CD4-positive, alpha-beta T cell treated with Interleukin-12 subunit alpha and Interleukin-12 subunit beta, for 1 hour (primary cell): ENCODE measurements around the gene TBC1D5.

Experiments
- DNase-seq: peaks from one replicate; pipeline ENCODE4 v3.0.0-alpha.2; 2020

The TBC1D5 gene

DNA sequence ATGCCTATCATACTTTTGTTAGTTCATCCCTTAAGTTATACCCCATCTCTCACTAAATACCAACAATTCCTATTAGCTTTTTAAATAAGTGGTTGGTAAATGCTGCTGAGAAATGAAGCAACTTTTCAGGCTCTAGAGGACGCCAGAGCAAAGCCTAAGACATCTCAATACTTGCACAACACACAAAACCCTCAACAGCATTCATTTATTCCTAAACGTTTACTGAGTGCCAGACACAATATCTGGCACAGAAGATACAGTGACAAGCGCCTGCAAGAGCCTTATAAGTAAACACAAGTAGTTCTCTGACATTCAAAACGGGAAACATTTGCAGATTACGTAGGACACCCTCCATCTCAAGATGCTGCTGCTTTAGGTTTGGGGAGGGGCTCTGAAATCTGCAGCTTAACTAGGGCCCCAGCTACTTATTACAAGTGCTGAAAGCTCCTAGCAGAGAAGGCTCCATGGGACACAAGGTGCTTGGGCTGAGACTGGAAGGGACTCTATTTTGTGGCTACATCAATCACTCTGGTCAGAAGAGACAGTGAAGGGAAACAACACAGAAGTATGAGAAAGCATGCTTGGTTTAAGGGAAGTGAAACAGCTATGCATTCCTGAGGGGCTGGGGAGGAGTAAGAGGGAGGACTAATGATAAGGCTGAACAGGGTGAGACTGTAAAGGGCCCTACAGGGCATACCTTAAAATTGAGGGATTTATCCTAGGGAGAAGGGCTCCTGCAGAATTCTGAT lies 546.4 kb downstream of the TBC1D5 start:
- no peak for DNase-seq

DNA sequence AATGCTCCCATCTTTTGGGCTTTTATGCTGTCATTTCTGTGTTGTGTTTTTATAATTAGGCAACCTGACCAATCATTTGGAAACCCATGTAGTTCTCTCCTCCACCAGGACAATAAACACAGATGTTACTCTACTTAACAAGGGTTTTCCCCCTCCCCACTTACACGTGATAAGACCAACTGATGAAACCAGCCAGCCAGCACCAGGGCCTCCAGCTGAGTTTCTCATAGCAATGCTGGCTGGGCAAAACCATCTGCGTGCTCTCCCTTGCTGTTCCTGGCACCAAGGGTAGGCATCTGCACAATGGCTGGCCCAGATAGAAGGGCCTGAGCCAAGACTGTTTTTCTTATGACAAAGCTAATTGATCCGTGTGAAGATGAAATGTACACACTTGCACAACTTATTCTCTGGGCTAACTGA lies 547.2 kb downstream of the TBC1D5 start:
- no peak for DNase-seq

DNA sequence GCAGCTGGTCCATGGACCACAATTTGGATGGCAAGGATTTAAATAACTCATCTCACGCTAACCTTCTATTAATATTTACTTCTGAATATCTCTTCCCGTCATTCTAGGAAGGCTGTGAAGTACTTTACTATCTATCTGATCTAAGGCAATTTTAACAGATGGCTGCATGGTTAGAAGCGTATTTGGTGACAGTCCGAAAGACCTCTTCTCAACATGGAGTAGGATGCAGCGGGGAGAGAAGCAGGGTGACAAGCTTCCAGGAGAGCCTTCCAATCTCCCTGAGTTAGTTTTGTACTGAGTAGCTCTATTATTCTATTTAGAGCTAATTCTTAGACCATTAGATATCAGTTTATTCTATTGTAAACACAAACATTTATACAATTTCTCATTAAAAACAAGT lies 548.3 kb downstream of the TBC1D5 start:
- DNase-seq: no peak

DNA sequence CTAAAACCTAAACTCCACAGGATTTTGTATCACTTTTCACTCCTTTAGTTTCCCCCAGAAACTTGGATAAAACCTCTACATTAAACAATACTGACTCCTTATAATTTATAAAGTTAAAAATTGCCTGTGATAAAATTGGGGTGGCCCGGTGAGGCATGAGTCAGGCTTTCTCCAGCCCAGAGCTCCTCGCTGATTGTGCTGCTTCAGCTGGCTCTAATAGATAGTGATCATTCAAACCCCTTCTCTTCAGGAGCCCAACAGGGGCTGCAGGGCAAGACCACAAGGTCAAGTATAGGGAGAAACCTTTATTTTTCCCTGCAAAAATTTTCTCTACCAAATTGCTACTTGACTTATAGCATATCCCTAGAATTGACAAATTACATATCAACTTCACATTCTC lies 549.4 kb downstream of the TBC1D5 start:
- no peak for DNase-seq

DNA sequence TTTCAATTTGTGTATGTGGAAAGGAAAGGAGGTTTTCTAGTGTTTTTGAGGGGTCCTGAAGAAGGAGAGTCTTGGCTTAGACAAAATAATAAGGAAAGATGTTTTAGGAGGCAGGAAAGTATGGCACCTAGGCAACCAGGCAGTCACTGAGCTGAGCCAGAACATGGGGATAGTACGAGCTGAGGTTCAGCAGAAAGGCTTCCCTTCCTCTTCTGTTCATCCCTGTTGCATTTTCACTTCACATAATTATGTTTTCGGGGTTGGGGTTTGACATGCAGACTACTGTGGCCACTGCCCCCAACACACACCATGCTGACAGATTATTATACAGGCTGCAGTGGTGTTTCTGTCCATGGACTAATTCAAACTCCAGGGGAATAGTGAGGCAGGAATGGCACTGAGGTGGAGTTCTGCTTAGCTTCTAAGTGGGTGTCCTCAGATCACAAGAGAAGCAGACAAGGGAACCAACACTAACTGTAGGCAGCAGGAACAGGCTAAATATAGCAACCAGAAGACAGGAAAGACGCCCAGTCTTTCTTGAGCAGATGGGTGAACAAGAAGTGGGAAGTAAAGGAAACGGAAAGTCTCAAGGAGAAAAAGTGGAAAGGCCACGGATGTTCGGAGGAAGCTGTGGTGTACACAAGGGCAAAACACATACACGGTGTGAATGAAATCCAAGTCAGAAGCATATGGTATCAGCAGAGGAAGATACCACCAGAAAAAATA lies 551.9 kb downstream of the TBC1D5 start:
- no peak for DNase-seq

DNA sequence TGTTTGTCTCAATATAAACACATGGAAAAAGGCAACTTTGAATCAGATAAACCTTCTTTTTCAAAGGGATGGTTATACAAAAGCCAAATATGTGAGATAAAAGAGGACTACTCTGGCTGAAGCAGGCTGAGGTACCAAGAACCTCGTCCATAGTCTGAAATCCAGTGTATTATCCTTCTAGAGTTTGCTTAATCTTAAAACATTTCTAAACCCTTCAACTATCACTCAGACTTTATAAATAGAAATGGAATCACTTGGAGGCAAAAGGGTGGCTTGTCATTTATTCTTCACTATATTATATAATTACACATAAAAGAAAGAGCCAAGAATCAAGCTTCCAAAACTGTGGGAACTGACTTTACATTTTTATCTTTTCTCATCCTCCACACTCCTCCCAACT lies 554.1 kb downstream of the TBC1D5 start:
- DNase-seq: no peak

DNA sequence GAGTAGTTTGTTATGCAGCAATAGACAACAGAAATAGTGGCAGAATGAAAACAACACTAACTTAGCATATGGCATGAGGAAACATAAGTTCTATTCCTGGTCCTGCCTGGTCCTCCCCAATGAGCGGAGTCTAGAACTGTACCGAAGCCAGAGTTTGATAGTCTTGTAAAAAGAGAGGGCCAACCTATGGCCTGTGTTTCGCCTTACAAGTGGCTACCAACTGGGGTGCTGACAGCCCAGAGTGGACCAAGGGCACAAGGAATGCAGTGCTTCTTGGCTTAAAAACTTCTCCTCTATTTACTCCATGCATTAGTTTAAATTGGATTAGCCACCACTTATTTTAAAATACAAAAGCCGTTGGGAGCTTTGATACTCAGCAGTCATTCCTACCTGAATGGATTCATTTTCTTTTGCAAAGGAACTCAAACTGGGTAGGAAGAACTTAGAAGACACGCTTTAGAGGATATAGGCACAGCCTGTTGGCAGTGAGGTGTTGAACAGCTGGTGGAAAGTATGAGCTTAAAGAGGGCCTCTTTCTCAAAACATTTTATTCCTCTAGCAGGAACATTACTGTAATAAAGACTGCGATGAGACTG lies 554.7 kb downstream of the TBC1D5 start:
- no peak for DNase-seq

DNA sequence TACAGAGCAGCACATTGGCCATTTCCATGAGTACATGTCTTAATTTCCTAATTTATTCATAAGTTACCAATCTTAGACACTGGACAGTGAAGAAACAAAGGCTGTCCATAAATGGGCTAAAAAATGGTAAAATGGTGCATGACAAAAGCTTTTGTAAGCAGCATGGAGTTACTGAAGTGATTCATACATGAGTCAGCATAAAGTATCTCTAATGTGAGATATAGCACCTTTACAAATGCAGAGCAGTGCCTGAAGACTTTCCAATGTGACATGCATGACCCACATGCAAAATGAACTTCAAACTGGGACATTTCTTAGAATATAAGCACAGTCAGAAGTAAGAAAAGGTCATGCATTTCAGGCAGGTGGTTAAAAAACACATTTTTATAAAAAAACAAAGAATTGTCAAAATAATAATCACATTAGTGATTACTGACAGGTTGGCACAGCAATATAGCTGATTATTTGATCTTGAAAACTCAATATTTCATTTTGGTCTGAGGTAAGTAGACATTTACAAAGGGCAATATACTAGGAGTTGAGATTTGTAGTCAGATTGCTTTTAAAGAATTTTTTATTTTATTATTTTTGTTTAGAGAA lies 558.4 kb downstream of the TBC1D5 start:
- DNase-seq: no peak

DNA sequence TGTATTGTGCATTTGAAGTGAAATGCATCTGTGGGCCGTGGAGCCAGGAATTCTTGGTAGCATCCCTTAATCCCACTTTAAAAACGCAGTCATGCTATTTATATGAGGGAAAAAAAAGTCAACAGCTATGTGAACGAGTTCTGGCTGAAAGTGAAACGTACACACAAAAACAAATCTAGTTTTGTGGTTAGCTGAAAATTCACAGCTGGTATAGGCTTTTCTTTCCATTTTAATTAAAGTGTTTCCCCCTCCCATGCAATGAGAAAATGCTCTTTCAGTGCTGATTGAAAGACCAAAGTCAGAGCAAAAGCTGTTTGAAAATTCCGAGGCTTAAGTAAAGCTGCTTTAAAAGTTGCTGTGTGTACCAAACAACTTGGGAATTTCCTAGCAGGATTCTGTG lies 560.3 kb downstream of the TBC1D5 start:
- DNase-seq: peak; percentile 4

DNA sequence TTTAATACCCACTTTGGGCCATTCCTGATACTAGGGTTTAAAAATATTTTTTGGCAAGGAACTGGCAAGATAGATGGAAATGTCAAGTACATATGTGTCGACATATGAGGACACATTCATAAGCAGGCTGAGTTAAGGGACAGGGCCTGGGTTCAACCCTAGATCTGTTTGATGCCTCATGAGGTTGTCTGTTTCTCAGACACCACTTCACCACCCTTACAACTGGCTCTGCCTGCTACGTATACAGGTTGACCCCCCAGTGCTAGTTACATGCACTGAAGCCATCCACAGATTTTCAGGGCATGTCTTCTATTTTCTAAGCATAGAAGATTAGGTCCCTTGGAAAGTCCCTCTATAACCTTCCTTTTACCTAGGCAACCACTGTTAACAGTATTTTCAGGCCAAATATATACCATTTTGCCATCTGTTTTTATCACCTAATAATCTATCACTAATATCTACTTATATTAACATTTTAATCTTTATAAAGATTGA lies 561.0 kb downstream of the TBC1D5 start:
- DNase-seq: no peak

DNA sequence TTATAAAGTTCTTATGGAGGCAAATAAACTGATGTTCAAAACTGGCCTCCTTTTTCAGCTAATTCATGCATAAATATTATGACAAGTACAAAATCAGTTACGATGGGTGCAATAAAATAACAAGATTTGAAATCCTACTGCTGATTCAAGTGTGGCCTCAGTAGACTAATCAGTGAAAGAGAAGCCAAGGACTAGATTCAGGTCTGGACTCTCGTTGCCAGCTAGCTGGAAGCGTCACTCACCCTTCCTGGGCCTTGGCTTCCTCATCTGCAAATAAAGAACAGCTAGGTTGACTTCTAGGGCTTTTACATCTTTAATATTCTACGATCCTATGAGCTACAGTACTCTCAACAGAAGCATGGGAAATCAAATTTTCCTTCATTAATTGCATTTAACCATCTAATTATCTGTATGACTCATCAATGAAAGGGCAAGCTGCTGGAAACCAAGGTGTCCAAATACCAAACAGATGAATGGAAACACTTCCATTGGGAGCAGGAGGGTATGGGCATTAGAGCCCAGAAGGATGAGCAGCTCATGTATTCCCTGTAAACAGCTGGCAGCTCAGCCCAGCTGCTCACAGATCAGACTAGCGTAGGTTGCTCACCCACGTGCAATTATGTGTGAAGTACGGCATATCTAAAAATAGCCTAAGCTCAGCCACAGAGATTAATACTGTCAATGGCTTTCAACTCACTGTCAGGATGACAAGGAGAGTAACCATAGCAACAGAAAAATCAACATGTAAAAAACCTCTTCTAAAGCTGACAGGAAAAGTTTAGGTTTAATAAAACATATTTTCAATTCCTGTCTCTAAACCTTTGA lies 562.8 kb downstream of the TBC1D5 start:
- DNase-seq: peak; percentile 54

DNA sequence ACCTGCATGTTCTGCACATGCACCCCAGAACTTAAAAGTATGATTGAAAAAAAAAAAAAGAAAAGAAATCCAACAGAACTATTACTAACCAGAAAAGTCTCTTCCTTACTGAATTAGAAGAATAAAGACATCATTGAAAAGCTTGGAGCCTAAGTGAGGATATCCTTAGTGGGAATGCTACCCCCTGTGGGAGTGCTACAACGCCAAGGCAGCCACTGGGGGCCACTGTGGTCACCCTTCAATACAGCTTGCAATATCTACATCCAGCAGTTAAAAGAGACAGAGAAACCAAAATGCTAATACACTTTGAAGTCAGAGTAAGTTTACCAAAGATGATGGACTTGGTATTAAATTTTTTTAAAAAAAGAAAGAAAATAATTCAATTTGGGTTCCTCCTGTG lies 565.7 kb downstream of the TBC1D5 start:
- no peak for DNase-seq

DNA sequence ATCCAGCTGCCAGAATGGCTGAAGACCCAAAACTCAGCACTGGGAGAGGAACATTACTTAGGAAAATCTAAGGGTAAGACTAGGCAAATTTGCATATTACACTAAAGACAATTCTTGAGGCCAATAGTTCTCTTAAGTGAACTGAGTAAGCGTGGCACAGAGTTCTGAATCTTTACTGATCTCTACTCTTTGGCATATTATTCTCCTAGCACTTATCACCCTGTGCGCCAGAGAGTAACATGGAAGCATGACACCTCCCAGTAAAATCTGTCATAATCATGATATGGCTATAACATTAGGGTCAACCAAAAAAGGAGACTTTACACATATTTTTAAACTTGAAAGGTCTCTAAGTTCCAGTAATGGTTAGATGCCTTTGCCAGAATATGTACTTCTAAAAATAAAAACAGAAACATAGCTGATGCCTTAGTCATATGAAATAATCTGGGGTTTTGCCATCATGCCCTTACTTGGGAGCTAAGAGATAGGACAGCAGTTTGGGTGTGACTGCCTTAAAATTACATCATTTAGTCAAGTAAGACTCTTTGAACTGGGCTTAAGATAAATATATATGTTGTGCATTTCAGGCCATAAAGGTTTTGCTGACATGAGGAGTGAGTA lies 567.1 kb downstream of the TBC1D5 start:
- DNase-seq: no peak

DNA sequence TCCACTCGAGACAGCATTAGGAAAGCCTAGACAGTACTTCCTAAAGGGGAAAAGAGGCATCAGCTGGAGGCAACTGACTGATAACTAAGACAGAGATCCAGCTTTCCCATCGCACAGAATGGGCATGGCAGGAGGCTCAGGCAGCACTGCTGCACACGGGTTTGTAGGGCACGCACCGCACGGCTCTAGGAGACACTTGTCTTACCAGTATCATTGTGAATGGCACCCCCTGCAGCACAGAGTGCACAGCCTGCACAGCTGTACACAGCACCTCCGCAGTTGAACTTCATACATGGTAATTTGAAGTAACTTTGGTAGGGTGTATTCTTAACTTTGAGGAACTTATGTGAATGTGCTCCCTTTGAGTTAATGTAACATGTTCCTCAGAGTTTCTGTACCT lies 576.1 kb downstream of the TBC1D5 start:
- no peak for DNase-seq

DNA sequence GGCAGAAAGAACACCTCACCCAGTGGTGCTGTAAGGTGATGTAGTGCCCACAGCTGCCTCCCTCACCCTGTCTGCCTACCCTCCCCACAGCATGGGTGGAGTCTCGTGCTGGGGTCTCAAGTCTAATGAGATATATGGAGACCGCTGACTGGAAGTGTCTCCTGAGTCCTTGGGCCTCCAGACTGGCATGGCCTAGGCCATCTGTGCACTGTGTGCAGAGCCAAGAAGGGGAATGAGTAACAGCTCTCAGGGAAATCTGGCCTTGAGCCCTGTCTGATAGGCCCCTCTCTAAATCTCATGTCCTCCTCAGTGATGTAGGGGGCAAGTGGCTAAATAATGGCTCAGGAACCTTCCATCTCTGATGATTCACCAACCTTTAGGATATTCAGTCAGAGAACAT lies 580.3 kb downstream of the TBC1D5 start:
- DNase-seq: no peak

DNA sequence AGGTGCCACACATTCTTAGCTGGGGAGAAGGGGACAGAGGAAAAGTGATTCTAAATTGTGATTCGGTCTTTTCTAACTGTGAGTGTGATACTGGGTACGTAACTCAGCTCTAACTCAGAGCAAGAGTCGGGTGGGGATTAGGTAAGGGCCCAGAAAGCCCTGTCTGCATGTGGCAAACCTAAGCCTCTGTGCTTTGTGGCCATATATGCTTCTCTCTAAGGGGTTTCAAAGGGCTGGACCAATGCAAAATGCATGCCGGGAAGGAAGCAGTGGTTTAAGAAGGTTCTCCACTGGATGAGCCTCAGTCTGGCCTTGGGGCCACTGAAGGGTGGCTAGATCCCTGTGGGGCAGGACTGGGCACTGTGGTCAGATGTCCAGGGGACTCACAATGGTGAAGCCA lies 581.8 kb downstream of the TBC1D5 start:
- no peak for DNase-seq

DNA sequence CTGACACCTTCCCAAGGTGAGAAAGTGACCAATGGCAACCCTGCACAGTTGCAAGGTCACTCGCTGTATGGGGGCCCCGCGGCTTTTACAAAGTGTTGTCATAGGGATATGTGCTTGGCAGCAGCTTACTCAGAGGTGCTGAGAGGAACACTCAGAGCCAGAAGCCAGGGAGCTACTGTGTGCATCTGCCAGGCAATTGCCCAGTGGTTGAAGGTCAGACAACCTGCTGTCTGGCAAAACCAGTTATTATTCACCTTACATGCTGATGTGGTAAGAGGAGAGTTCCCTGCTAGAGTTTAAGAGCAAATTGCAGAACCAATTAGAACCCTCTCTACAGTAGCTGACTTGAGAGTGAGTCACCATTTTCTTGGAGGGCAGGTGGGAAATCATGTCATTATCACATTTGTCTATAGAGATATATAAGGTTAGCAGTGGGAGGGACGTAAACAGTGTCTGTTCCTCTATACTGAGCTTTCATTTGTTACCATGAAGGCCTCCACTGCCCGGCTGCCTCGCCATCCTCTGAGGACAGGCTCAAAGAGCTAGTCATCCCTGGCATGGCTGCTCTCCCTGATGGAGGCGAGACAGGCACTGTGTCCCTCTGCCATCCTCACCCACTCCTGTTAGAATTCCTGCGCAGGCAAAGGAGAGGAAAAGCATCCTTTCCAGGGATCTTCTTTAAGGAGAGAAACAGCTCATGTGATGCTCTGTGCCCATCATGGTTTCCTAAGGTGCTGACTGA lies 583.3 kb downstream of the TBC1D5 start:
- DNase-seq: no peak

DNA sequence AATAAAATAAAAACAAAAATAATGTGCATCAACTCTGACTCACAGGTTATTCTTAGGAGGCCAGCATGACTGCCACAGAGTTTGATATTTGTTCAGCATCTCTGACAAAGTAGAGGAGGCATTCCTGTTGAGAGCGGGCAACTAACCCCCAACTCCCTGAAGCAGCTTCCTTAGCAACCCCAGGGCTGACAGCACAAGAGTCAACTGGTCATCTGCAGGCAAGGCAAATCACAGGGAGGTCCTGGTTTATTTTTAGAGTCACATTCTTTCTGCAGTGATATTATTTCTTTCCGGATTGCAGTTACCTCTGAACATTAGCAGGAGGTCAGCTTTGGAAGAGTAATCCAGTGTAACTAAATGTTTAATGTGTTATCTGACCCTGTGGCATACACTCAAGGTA lies 584.7 kb downstream of the TBC1D5 start:
- no peak for DNase-seq

DNA sequence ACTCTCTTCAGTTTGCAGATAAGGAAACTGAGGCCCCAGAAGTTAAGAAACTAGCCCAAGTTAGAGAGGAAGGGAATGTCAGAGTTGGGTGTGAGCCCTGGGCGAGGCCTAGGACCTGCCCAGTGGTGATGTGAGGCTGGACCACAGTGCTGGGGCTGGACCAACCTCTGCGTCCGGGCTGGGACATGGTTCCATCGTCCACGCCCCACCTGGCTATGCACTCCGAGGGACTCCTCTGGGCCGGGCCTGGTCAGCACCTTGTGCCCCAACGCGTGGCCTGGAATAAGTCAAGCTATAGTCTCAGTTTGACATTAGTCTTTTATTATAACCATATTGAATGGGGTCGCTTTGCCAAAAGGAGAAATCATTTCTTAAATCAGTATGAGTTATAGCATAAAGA lies 585.6 kb downstream of the TBC1D5 start:
- DNase-seq: no peak

DNA sequence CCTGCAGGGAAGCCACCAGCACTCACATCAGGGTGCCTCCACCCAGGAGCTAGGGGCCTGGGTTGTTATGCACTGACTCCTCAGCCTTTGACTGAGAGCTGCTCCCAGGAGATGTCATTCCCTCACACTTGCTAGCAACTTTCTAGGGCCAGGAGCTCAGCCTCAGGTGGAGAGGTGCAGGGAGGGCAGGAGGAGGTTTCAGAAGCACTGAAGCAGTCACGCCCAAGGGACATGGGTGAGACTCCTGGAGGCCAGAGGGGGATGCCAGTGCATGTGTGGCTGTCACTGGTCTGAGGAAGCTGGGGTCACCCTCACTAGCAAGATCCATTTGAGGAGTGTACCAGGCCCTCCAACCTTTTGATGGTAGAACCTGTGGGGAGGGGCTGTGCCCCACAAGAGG lies 586.5 kb downstream of the TBC1D5 start:
- no peak for DNase-seq

DNA sequence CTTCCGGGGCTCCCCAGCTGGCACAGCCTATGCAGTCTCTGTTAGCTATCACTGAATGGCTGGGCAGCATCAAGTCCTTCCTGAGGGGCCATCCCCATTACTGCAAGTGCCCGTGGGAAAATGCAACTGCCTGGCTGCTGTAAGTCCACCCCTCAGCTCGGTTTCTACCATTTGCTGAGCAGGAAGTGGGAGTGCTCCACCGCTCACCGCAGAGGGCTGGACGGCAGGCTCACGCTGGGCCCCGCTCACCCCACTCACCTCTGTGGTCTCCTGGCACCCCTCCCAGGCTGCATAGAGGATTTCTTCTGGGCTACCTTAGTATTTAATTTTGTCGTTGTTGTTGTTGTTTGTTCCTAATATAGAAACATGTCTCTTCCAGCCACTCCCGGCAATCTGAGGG lies 587.5 kb downstream of the TBC1D5 start:
- DNase-seq: peak; percentile 8

DNA sequence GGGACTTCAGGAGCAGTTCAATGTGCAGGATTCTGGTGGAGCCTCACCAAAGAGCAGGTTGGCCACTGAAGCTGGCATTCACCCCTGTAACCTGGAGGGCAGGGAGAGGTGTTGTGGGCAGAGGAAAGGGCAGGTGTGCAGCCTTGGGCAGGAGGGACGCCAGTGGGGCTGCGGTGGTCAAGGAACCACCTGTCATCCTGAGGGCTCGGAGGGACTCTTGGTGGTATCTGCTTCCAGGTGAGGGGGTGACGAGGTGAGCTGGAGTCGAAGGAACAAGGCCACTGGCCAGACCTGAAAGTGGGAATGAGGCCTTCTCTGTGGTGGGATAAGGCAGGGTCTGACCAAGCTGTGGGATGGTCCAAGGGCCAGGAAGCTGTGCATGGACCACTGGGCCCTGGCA lies 588.2 kb downstream of the TBC1D5 start:
- no peak for DNase-seq
